ENCODE data around the gene DENND5B. TPM values are rescaled to one million over a fixed set of nuclear protein-coding genes. Genes with fewer than 3 reads are reported as not detected.
"Not testable (repeated sequence)": the region's sequence is repeated elsewhere in the genome, so short reads cannot be mapped to it uniquely, and the experiment has no call there.

The DENND5B gene
- total RNA-seq, 1 donor from 2014 or later, result 42.9 TPM

- Histone ChIP-seq H3K27me3 (ENCODE audit: low read depth) (no peaks in the 10 kb centered on the region), H3K4me3 (no peak overlapping the region), H3K27ac (replicated peaks) (no peak overlapping the region), H3K36me3 (peaks cover 57% of the 10 kb centered on the region), H3K4me1 (no peaks in the 10 kb centered on the region), H3K9me3 (replicated peaks) (no peaks in the 10 kb centered on the region)
- no peak for DNase-seq
- intact Hi-C loops (cut with micrococcal nuclease), result no loop called here
- TF ChIP-seq CTCF (IDR thresholded peaks at IDR 0.05; ENCODE audit: borderline replicate concordance), result no peak
Measured at GRCh38 chr12:31387011-31387410, 203.9 kb downstream of the DENND5B start.

DNA sequence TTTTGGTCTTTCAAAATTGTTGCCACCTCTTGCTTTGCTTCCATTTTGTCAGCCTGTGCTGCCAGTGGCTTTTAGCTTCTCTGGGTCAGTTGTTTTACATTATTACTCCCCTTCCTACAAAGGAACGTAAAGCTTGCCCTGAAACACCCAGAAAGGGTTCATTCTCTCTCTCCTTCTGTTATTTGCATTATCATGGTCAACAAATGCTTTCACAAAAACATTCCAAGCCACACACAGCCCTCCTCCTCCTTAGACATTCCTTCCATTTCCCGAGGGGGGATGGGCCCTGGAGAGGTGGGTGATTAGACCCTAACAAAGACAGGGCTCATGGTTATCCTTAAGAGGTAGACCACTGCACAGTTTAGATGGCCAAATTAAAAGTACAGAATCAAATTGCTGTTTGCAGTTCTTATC, 204.6 kb downstream of the DENND5B start:
- no peak for TF ChIP-seq CTCF (IDR thresholded peaks at IDR 0.05; ENCODE audit: borderline replicate concordance)
- intact Hi-C loops (cut with micrococcal nuclease), result no loop called here

DNA sequence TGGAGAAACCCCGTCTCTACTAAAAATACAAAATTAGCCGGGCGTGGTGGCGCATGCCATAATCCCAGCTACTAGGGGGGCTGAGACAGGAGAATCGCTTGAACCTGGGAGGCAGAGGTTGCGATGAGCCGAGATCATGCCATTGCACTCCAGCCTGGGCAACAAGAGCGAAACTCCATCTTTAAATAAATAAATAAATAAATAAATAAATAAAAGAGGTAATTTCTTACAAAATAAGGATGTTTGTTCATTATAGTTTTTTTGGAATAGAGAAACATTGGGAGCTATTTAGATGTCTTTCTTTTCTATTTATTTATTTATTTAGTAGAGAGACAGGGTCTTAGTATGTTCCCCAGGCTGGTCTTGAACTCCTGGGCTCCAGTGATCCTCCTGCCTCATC, 213.7 kb downstream of the DENND5B start:
- DNase-seq; H3K4me1 ChIP-seq; H3K27me3 ChIP-seq (ENCODE audit: low read depth); intact Hi-C loops (cut with micrococcal nuclease); H3K4me3 ChIP-seq; H3K27ac ChIP-seq (replicated peaks); H3K9me3 ChIP-seq (replicated peaks); H3K36me3 ChIP-seq: not testable (repeated sequence)

More for the DNA sequence above, 204.6 kb downstream of the DENND5B start:
- no peaks in the 10 kb centered on the region for H3K9me3 ChIP-seq (replicated peaks)
- DNase-seq, result no peak
- H3K36me3 ChIP-seq, result peaks cover 52% of the 10 kb centered on the region
- no peaks in the 10 kb centered on the region for H3K27me3 ChIP-seq (ENCODE audit: low read depth)
- no peak overlapping the region for H3K27ac ChIP-seq (replicated peaks)
- no peaks in the 10 kb centered on the region for H3K4me1 ChIP-seq
- no peak overlapping the region for H3K4me3 ChIP-seq

DNA sequence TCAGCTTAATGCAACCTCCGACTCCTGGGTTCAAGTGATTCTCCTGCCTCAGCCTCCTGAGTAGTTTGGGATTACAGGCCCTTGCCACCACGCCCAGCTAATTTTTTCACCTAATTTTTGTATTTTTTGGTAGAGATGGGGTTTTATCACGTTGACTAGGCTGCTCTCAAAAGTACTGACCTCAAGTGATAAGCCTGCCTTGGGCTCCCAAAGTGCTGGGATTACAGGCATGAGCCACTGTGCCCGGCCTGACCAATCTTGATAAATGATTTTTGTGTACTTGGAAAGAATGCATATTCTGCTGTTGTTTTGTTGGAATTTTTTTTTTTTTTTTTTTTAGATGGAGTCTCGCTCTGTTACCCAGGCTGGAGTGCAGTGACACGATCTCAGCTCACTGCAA, 215.5 kb downstream of the DENND5B start:
- H3K27me3 ChIP-seq (ENCODE audit: low read depth); DNase-seq; H3K9me3 ChIP-seq (replicated peaks); H3K4me3 ChIP-seq; H3K36me3 ChIP-seq; H3K27ac ChIP-seq (replicated peaks); intact Hi-C loops (cut with micrococcal nuclease); H3K4me1 ChIP-seq: not testable (repeated sequence)

GRCh38 chr12:31371256-31371620, 219.7 kb downstream of the DENND5B start:
- no peak for TF ChIP-seq CTCF (IDR thresholded peaks at IDR 0.05; ENCODE audit: borderline replicate concordance)
- Histone ChIP-seq H3K27ac (replicated peaks) (no peak overlapping the region), H3K4me1 (peaks cover 12% of the 10 kb centered on the region), H3K9me3 (replicated peaks) (no peaks in the 10 kb centered on the region), H3K4me3 (no peak overlapping the region), H3K27me3 (ENCODE audit: low read depth) (no peaks in the 10 kb centered on the region), H3K36me3 (no peaks in the 10 kb centered on the region)
- DNase-seq, result no peak
- intact Hi-C loops (cut with micrococcal nuclease), result no loop called here

DNA sequence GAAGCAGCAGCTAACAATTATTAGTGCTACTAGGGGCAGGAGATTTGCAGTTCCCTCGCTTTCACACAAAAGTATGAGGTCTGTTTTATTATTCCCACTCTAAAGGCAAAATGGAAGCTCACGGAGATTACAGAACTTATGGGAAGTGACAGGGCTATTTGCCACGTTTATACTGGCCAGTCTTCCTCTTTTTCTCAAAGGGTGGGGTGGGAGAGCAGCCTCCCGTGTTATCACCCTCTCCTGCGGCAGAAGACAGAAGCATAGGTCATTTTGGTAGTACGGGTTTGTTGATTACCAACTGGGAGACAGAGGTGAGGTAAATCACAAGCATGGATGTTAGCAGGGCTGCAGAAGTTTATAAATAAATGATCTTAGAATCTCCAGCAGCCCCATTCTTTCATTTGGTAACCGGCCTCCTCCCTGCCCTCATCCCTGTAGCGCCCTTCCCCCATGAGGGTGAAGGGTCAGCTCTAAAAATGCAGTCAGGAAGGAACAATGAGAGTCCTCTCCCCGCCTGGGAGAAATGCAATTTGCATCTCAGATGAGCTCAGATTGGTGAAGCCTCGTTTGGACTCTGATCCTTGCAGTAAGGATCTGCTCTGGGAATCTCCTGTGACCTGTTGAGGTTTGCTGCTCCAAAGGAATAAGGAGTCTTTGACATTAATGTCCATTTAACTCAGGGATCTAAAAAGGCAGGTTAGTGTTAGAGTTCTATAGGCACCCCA, 220.2 kb downstream of the DENND5B start:
- Histone ChIP-seq H3K4me3 (peak overlapping the region; percentile 56), H3K27ac (replicated peaks) (peak overlapping the region; percentile 30), H3K36me3 (no peaks in the 10 kb centered on the region), H3K27me3 (ENCODE audit: low read depth) (no peaks in the 10 kb centered on the region), H3K9me3 (replicated peaks) (no peaks in the 10 kb centered on the region), H3K4me1 (peaks cover 12% of the 10 kb centered on the region)
- TF ChIP-seq CTCF (IDR thresholded peaks at IDR 0.05; ENCODE audit: borderline replicate concordance), result no peak
- DNase-seq, result no peak
- intact Hi-C loops (cut with micrococcal nuclease), result no loop called here
